AG04450 (cell line): ENCODE data around the gene BLVRA. TPM values are rescaled to one million over a fixed set of nuclear protein-coding genes. Genes with fewer than 3 reads are reported as not detected.

Experiments
- CTCF ChIA-PET: fragments of 300-600, 350-600 bp; formaldehyde crosslinking; extraction: SDS; loops from one replicate; lab custom pipeline; 2022; ENCODE audit warnings: antibody characterized with exemption, inconsistent platforms; lab: Charles Lee
- POLR2A ChIA-PET: fragments of 350-600 bp; formaldehyde crosslinking; extraction: SDS; loops from one replicate; lab custom pipeline; 2021; ENCODE audit warnings: antibody characterized with exemption, inconsistent platforms; lab: Yijun Ruan, JAX
- DNase-seq: peaks from one replicate; pipeline ENCODE4 v3.0.0-alpha.2; 2011; ENCODE audit warnings: low read depth, low spot score
- H3K27ac ChIP-seq: one replicate; pipeline ENCODE4 v1.5.1; 2012; ENCODE audit warnings: low read depth, low read length, control low read depth
- H3K27me3 ChIP-seq: one replicate; pipeline ENCODE4 v1.6.0; 2012; ENCODE audit warnings: low read length; ENCODE audit not compliant: control insufficient read depth, insufficient read depth
- H3K4me3 ChIP-seq: 2 replicates; pipeline ENCODE4 v1.5.1; 2011; ENCODE audit warnings: mild to moderate bottlenecking, low read depth, low read length, control low read depth
- H3K9me3 ChIP-seq: 2 replicates; pipeline ENCODE4 v1.5.1; 2012; ENCODE audit warnings: low read length; ENCODE audit not compliant: control insufficient read depth, insufficient read depth
- CTCF ChIP-seq: IDR thresholded peaks from 2 replicates; pipeline ENCODE4 v1.5.1; 2011; ENCODE audit warnings: low read depth, low read length, control low read depth, inconsistent platforms
- polyA plus RNA-seq: library from polyadenylated mRNA; depleted of rRNA; stranded (reverse); fragments of >200 nt; gene quantifications from 2 replicates; pipeline ENCODE4 v1.2.3, GENCODE V29; 2011

The BLVRA gene
- polyA plus RNA-seq, 1 experiment, result 58.7 TPM

GRCh38 chr7:43790006-43790405 lies 31.5 kb downstream of the BLVRA start:
- no peak overlapping the region for H3K27ac ChIP-seq
- POLR2A ChIA-PET, result no interaction called here
- no peaks in the 10 kb centered on the region for H3K27me3 ChIP-seq
- TF ChIP-seq CTCF, result no peak
- no peak for DNase-seq
- H3K4me3 ChIP-seq, result no peak overlapping the region
- CTCF ChIA-PET, result interaction anchor here (1.3 kb wide), 2 partner anchors 70 to 207 kb away, joined by 3 to 7 read pairs; partner anchors contain the start of gene STK17A
- H3K9me3 ChIP-seq, result no peaks in the 10 kb centered on the region

GRCh38 chr7:43790834-43791233 lies 32.4 kb downstream of the BLVRA start:
- no peak for DNase-seq
- Histone ChIP-seq H3K9me3 (no peaks in the 10 kb centered on the region), H3K4me3 (no peak overlapping the region), H3K27ac (no peak overlapping the region), H3K27me3 (no peaks in the 10 kb centered on the region)
- TF ChIP-seq CTCF, result no peak
- POLR2A ChIA-PET, result no interaction called here
- CTCF ChIA-PET, result interaction anchor here (1.3 to 1.5 kb wide), 2 partner anchors 48 to 70 kb away, joined by 3 to 4 read pairs; no protein-coding TSS in a partner anchor

GRCh38 chr7:43791665-43792064 lies 33.2 kb downstream of the BLVRA start:
- Histone ChIP-seq H3K4me3 (no peak overlapping the region), H3K9me3 (no peaks in the 10 kb centered on the region), H3K27me3 (no peaks in the 10 kb centered on the region), H3K27ac (no peak overlapping the region)
- no peak for DNase-seq
- no peak for TF ChIP-seq CTCF
- CTCF ChIA-PET, result interaction anchor here (1.2 to 1.5 kb wide), 2 partner anchors 29 to 48 kb away, joined by 3 to 4 read pairs; no protein-coding TSS in a partner anchor
- POLR2A ChIA-PET, result interaction anchor here (0.6 to 1.0 kb wide), 2 partner anchors 33 to 48 kb away, joined by 3 read pairs; partner anchors contain the start of gene BLVRA

- Histone ChIP-seq H3K27me3 (no peaks in the 10 kb centered on the region), H3K4me3 (no peak overlapping the region), H3K9me3 (no peaks in the 10 kb centered on the region), H3K27ac (no peak overlapping the region)
- no peak for TF ChIP-seq CTCF
- ChIA-PET CTCF (interaction anchor here (1.2 kb wide), 1 partner anchor 30 kb away, joined by 3 read pairs; no protein-coding TSS in a partner anchor), POLR2A (no interaction called here)
- DNase-seq, result no peak
Measured at GRCh38 chr7:43792471-43793150, 34.1 kb downstream of the BLVRA start.

- POLR2A ChIA-PET, result no interaction called here
- CTCF ChIA-PET, result interaction anchor here (1.0 to 2.2 kb wide), 3 partner anchors 39 to 217 kb away, joined by 3 to 9 read pairs (median 4); partner anchors contain the start of gene STK17A
- no peak overlapping the region for H3K27ac ChIP-seq
- no peaks in the 10 kb centered on the region for H3K9me3 ChIP-seq
- no peak for DNase-seq
- TF ChIP-seq CTCF, result no peak
- H3K4me3 ChIP-seq, result no peak overlapping the region
- H3K27me3 ChIP-seq, result no peaks in the 10 kb centered on the region
Measured at GRCh38 chr7:43799605-43800004, 41.1 kb downstream of the BLVRA start.
